Lower leg skin (tissue), 4 donors: ENCODE results near the gene CDK3. TPM values are rescaled to one million over a fixed set of nuclear protein-coding genes. Genes with fewer than 3 reads are reported as not detected.
A peak's percentile ranks its signal among the peaks of the same experiment; 100 is the strongest.
"Not testable (repeated sequence)": the region's sequence is repeated elsewhere in the genome, so short reads cannot be mapped to it uniquely, and the experiment has no call there.

Source experiments
- DNase-seq, 2 donors: peaks; one replicate each; pipeline ENCODE4 v3.0.0-alpha.2; 2019; ENCODE audit warnings: low spot score in 2 of 2
- H3K4me3 ChIP-seq: fragments of 200-600 bp; sonication (generic); 2 replicates; pipeline ENCODE4 v1.5.1; 2017; ENCODE audit warnings: mild to moderate bottlenecking, low read depth; ENCODE audit not compliant: poor library complexity, severe bottlenecking
- POLR2A ChIP-seq, 2 donors: fragments of 450-650 bp; IDR thresholded peaks; one replicate each; pipeline ENCODE4 v1.6.1; 2016 to 2017; ENCODE audit warnings: antibody characterized with exemption in 2 of 2, mild to moderate bottlenecking in 1 of 2, moderate library complexity in 1 of 2
- WGBS, 2 donors: methylation state at CpG; one replicate each; pipeline ENCODE4 v1.1.5; 2018; 5-methylcytosine and 5-hydroxymethylcytosine counted together
- intact Hi-C: fragments of 100-400 bp; cut with DNase I; formaldehyde crosslinking; loops from one replicate; pipeline ENCODE4 v1.15.0; 2023; ENCODE audit warnings: low total_unique reads
- total RNA-seq, 4 donors: library from RNA; depleted of rRNA; stranded (reverse); fragments of >200 nt; gene quantifications; one replicate each; pipeline ENCODE4 v1.1.0, GENCODE V29; 2016
- TF ChIP-seq, protein P1 (sequence below), 3 donors: fragments of 450-650 bp; IDR thresholded peaks; one replicate each; pipeline ENCODE4 v1.5.1; 2016; ENCODE audit warnings: antibody characterized with exemption in 3 of 3, mild to moderate bottlenecking in 3 of 3, moderate library complexity in 2 of 3

CDK3 gene
- total RNA-seq: 1 to 10 TPM; 2.7 to 8.4 (median 4.5) TPM

DNA sequence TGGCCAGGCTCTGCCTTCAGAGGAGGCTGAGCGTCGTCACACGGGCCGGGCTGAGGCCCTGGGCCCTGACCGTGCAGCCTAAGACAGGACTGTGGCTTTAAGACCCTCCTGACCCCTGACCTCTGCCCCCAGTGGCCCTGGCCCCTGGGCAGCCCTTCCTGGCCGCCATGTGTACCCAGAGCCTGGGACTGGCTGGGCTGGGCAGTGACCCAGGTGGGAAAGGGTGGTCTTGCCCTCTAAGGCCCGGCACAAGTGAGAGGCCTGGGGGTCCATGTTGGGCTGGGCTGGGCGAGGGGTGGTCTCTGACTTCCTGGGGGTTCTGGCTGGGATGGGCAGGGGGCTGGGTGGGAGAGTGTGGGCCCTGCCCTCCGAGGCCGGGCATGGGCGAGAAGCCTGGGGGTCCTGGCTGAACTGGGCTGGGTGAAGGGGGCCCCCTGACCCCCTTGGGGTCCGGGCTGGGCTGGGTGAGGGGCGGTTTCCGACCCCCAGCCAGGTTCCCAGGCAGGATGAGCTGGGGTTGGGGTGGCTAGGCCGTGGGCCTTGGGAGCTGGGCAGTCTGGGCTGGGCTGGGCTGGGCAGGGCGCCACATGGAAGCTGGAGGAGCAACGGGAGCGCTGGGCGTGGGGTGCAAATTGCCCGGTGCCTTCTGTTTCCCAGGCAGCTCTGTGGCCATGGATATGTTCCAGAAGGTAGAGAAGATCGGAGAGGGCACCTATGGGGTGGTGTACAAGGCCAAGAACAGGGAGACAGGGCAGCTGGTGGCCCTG, at the start of gene CDK3:
Gene CDK3 (plus strand): TSS at position 101 of the 767 bp plus-strand sequence. CDS start 571 bp downstream, at position 672.
- no peak for DNase-seq
- WGBS, 2 donors: 56 to 84% methylated on average over 11 to 19 of the region's 21 CpGs
- intact Hi-C loops: no loop called here
- H3K4me3 ChIP-seq: no peak within 1 kb of the TSS
- TF ChIP-seq, protein P1, sequence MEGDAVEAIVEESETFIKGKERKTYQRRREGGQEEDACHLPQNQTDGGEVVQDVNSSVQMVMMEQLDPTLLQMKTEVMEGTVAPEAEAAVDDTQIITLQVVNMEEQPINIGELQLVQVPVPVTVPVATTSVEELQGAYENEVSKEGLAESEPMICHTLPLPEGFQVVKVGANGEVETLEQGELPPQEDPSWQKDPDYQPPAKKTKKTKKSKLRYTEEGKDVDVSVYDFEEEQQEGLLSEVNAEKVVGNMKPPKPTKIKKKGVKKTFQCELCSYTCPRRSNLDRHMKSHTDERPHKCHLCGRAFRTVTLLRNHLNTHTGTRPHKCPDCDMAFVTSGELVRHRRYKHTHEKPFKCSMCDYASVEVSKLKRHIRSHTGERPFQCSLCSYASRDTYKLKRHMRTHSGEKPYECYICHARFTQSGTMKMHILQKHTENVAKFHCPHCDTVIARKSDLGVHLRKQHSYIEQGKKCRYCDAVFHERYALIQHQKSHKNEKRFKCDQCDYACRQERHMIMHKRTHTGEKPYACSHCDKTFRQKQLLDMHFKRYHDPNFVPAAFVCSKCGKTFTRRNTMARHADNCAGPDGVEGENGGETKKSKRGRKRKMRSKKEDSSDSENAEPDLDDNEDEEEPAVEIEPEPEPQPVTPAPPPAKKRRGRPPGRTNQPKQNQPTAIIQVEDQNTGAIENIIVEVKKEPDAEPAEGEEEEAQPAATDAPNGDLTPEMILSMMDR (IDR thresholded peaks at IDR 0.05): no peak
- TF ChIP-seq POLR2A (IDR thresholded peaks at IDR 0.05): no peak

DNA sequence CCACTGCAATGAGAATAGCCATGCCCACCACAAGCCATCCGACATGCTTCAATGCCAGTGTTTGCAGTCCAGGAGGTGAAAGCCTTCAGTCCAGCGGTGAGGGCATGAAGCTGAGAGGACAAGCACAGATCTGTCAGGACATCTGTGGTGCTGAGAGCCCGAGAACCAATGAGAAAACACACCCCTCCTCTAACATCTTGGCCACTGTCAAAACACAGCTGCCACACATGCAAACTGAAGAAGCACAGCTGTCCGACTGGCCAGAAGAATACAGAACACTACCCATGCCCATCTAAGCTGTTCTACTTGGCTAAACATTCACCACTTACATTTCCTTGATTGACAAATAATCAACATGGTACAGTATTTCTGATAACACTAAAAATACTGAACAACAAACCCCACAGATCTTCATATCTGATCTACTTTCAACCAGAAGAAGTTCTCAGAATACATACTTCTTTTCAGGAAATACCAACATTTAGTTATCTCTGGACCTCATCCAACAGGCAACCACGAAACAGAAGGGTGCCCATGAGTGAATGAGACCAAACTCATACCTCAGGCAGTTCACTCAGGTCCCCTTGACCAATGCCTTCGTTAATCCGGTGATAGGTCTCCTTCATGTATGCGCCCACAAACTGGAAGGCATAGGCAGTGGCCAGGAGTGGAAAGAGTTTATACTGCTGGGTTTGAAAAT, 49.6 kb upstream of the CDK3 start:
- no peak for TF ChIP-seq POLR2A (IDR thresholded peaks at IDR 0.05)
- TF ChIP-seq, protein P1 (IDR thresholded peaks at IDR 0.05): no peak
- DNase-seq: no peak
- 83 to 92% methylated on average over 8 of the region's 8 CpGs for WGBS, 2 donors
- intact Hi-C loops: no loop called here
- no peak overlapping the region for H3K4me3 ChIP-seq

DNA sequence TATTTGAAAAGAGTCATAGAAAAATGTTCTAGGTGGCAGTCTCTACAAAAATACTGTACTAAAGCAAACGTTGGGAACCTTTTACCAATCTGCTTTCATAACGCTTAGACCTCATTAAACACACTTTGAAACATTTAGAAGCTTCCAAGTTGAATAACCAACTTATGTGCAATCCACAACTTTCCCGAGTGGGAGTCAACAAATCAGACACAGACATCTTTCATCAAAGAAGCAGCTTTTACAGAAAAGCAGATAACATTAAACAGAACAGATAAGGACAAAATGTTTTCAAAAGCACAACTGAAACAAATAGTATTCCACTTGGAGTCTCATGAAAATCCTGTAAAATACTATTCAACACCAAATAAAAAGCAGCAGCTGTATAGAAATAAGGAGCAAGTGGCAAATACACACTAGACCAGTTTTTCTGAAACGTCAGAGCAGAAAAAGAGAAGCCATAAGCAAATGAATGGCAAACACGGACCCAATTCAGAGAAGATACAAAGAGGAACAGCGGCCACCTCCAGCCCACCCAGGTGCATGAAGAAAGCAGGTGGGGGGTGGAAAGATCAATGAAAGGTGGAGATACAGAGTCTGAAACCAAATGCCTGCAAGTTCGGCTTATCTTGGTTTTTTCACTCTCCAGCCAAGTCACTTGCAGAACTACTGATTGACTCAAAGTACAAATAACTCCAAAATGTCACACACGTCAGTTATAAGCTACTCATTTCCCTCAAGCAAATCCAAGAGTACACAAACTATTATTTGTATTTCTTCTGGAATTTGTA, 41.4 kb upstream of the CDK3 start:
- WGBS, 2 donors: 68 to 72% methylated on average over 8 of the region's 8 CpGs
- TF ChIP-seq, protein P1 (IDR thresholded peaks at IDR 0.05): no peak
- TF ChIP-seq POLR2A (IDR thresholded peaks at IDR 0.05): no peak
- intact Hi-C loops: no loop called here
- no peak overlapping the region for H3K4me3 ChIP-seq
- DNase-seq: peak in 1 of 2 donors; percentile 20

DNA sequence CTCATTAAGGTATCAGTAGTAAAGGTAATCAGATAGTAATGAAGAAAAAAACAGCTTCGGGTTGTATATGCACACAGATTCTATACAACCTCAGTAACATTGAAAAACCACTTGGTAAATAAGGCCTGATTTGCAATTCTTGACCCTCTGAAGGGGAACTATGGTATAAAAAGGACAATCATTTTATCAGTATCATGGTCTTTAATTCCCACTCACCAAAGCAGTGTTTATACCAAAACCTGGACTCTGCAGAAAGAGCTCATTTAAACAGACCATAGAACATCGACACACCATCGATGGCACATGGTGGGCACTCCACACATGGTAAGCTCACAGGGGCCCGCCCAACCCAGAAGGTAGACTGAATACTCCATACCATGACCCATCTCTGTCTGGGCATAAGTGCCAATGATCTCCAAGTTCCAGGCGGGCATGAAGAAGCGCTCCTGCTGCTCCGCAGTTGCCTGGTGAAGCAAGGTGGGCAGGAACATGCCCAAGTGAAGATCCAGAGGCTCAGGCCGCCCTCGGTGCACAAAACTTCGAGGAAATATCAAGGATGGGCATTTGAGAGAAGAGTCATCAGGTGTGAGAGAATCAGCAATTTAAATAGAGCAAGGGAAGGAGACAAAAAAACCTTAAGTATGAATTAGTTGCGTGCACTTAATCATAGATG, 40.7 kb upstream of the CDK3 start:
- H3K4me3 ChIP-seq: no peak overlapping the region
- 95 to 98% methylated on average over 11 of the region's 11 CpGs for WGBS, 2 donors
- DNase-seq: peak in 1 of 2 donors; percentile 32
- TF ChIP-seq, protein P1 (IDR thresholded peaks at IDR 0.05): no peak
- no peak for TF ChIP-seq POLR2A (IDR thresholded peaks at IDR 0.05)
- intact Hi-C loops: no loop called here

DNA sequence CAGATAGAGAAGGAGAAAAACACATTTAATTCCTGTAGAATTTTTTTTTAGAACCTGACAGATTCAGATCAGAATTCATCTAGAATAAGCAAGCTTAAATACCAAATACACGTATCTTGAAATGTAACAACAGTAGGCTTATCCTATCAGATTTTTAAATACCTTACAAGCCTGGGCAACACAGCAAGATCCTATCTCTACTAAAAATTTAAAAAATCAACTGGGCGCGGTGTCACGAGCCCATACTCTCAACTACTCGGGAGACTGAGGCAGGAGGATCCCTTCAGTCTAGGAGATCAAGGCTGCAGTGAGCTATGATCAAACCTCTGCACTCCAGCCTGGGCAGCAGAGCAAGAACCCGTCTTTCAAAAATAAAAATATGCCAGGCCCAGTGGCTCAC, 35.2 kb upstream of the CDK3 start:
- no peak for TF ChIP-seq POLR2A (IDR thresholded peaks at IDR 0.05)
- TF ChIP-seq, protein P1 (IDR thresholded peaks at IDR 0.05): no peak
- intact Hi-C loops: no loop called here
- WGBS, 2 donors: 69% methylated on average over 6 of the region's 6 CpGs
- no peak overlapping the region for H3K4me3 ChIP-seq
- no peak for DNase-seq

DNA sequence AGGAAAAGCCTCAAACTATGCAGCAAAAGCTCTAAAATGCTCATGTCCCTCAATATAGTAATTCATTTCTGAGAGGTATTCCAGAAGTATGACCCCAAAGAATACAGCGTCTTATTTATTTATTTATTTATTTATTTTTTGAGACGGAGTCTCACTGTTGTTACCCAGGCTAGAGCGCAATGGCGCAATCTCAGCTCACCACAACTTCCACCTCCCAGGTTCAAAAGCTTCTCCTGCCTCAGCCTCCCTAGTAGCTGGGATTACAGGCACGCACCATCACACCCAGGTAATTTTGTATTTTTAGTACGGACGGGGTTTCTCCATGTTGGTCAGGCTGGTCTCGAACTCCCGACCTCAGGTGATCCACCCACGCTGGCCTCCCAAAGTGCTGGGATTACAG, 31.6 kb upstream of the CDK3 start:
- 92 to 98% methylated on average over 10 of the region's 10 CpGs for WGBS, 2 donors
- H3K4me3 ChIP-seq, intact Hi-C loops: not testable (repeated sequence)
- peak in 1 of 2 donors; percentile 48 for DNase-seq
